GM12874 (cell line): ENCODE results near the gene SPARCL1.

Experiments
- TF ChIP-seq, protein P1 (sequence below): IDR thresholded peaks from 2 replicates; pipeline ENCODE4 v1.5.1; 2011; ENCODE audit warnings: low read depth, mild to moderate bottlenecking, control low read depth, low read length, moderate library complexity; ENCODE audit not compliant: insufficient read depth

Gene SPARCL1, protein sequence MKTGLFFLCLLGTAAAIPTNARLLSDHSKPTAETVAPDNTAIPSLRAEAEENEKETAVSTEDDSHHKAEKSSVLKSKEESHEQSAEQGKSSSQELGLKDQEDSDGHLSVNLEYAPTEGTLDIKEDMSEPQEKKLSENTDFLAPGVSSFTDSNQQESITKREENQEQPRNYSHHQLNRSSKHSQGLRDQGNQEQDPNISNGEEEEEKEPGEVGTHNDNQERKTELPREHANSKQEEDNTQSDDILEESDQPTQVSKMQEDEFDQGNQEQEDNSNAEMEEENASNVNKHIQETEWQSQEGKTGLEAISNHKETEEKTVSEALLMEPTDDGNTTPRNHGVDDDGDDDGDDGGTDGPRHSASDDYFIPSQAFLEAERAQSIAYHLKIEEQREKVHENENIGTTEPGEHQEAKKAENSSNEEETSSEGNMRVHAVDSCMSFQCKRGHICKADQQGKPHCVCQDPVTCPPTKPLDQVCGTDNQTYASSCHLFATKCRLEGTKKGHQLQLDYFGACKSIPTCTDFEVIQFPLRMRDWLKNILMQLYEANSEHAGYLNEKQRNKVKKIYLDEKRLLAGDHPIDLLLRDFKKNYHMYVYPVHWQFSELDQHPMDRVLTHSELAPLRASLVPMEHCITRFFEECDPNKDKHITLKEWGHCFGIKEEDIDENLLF

DNA sequence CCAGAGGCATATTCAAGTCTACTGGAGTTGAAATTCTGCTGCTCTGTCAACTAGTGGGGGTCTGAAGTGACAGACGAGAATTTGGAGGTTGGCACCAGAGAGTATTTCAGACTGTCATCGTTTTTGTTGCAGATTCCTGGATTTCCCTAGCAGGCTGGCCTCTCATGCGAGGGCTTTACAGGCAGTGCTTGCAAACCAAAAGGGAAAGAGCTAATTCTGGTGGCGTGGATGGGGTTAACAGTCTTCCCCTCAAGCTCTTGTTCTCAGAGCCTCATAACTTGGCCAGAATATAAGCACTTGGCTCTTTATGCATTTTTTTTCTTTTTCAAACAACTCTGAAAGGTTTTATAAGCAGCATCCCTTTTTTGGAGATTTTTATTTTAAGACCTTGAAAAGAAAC lies at the start of gene SPARCL1:
TSS of gene SPARCL1 (minus strand) at position 190 of the 400 bp plus-strand sequence. CDS start 29,802 bp downstream, outside the sequence.
- TF ChIP-seq, protein P1, sequence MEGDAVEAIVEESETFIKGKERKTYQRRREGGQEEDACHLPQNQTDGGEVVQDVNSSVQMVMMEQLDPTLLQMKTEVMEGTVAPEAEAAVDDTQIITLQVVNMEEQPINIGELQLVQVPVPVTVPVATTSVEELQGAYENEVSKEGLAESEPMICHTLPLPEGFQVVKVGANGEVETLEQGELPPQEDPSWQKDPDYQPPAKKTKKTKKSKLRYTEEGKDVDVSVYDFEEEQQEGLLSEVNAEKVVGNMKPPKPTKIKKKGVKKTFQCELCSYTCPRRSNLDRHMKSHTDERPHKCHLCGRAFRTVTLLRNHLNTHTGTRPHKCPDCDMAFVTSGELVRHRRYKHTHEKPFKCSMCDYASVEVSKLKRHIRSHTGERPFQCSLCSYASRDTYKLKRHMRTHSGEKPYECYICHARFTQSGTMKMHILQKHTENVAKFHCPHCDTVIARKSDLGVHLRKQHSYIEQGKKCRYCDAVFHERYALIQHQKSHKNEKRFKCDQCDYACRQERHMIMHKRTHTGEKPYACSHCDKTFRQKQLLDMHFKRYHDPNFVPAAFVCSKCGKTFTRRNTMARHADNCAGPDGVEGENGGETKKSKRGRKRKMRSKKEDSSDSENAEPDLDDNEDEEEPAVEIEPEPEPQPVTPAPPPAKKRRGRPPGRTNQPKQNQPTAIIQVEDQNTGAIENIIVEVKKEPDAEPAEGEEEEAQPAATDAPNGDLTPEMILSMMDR, result no peak

DNA sequence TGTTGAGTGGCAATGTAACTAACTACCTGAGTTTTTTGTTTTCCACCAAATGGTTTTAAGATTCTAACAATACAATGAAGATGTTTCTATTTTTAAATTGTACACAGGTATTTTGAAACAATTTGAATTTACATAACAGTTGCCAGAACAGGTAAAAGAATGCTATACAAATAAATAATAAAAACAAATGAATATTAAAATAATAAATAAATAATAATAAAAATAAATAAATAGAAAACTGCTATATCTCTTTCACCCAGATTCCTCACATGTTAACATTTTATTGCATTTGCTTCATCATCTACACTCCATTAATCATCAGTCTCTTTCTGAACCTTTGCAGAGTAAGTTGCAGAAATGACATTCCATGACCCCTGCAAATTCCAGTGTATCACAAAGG lies 46.8 kb upstream of the SPARCL1 start:
- TF ChIP-seq, protein P1, result no peak

DNA sequence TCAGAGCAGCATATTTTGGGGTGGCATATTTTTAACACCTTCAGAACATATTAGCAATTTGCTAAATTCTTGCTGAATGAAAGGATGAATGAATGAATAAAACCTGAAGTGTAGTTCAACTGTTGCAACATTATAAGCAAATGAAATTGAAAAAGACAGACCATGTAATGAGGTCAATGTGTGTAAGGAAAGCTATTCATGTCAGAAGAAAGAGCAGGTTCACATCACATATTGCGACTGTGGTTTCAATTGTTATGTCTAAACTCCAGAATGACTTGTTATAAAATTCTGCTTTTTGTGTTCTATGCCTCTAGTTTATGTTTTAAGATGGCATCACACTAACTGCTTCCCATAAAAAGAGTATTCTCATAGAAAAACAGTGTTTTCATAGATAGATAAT lies 46.2 kb upstream of the SPARCL1 start:
- TF ChIP-seq, protein P1, result no peak

DNA sequence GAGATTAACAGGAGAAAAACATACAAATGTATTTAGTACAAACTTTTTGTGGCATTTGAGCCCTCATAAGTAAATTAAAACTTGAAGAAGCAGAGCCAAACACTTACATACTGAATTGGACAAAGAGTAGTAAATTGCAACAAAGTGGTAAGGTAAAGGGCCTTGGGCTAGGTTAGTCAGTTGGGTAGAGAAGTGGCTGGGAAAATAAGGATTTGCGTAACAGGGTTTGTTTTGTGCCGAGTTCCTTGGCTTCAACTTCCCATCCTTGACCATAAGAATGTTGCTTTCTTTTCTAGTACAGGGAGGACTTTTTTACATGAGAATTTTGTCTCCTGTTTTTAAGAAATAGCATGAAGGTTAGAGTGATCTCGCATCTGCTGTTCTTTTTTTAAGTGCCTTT lies 45.8 kb upstream of the SPARCL1 start:
- TF ChIP-seq, protein P1, result no peak

DNA sequence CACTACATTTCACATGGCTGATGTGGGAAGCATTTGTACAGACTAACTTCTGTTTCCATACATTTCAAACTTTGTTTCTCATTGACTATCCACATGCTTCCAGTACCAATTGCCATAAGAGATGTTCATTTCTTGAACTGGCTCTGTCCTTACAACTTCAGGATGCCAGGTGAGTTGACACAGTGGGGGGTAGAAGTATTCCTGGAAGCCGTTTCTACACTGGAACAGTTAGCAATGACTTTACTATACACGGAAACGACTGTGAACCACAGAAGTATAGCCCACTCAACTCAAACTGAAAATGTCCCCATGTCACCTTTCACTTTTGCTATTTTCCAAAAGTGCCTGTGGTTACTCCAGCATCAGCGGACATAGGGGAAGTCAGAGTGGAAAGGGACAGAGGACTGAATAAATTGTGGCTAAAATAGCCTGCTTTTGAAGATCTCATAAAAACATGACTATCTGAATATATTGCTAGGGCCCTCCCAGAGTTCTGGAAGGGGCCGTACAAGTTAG lies 41.2 kb upstream of the SPARCL1 start:
- TF ChIP-seq, protein P1, result no peak

DNA sequence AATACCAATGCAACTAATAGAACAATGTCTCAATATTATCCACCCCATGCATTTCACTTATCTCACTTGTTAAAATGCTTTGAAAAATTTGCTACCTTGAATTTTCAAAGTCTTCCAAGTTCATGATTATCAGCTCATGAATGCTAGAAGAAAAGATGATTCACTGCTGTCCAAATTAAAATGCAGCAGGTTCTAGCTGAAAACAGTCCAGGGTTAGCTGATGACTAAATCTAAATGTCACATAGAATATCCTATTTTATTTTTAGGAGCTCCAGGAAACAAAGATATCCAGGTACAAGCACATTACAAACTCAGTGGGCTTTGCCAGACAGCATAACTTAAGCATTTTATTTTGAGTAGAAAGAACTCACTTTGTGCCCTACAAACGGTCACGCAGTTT lies 38.0 kb upstream of the SPARCL1 start:
- TF ChIP-seq, protein P1, result no peak

DNA sequence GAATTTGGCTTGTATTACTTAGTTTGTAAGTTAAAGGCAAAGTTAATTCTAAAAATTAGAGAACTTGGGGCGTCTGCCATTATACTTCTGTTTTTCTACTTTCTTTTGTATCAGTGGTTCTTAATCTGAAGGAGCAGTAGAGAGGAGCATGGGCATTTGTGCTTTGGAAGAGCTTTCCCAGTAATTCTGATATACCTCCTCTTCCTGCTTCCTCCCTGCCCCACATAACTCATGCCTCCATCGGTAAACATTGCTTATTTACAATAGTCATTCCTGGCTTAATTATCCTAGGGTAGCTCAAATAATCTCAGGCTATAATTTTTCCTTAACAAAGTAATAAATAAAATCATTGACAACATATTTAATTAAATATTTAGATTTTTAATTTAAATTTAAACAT lies 37.1 kb upstream of the SPARCL1 start:
- TF ChIP-seq, protein P1, result no peak
